KMS-11 (cell line): Measurements from ENCODE around the gene AKR7A3.

Source experiments
- H2AFZ ChIP-seq: fragments of 200-600 bp; sonication (generic); 2 replicates; pipeline ENCODE4 v1.6.1; 2016; ENCODE audit warnings: antibody characterized with exemption, mixed run types, low read depth
- H3K27ac ChIP-seq: fragments of 200-600 bp; sonication (generic); 2 replicates; pipeline ENCODE4 v1.6.1; 2016; ENCODE audit warnings: mild to moderate bottlenecking, mixed run types
- H3K27me3 ChIP-seq: fragments of 200-600 bp; sonication (generic); 2 replicates; pipeline ENCODE4 v1.6.1; 2017; ENCODE audit warnings: mild to moderate bottlenecking, low read depth, mixed run types, moderate library complexity; ENCODE audit not compliant: insufficient read depth
- H3K36me3 ChIP-seq: fragments of 200-600 bp; sonication (generic); 2 replicates; pipeline ENCODE4 v1.6.1; 2017; ENCODE audit warnings: mild to moderate bottlenecking, mixed run types; ENCODE audit not compliant: insufficient read depth
- H3K4me1 ChIP-seq: fragments of 200-600 bp; sonication (generic); 2 replicates; pipeline ENCODE4 v1.6.1; 2016; ENCODE audit warnings: mild to moderate bottlenecking, low read depth, mixed run types; ENCODE audit not compliant: poor library complexity, severe bottlenecking
- H3K4me2 ChIP-seq: fragments of 200-600 bp; sonication (generic); 2 replicates; pipeline ENCODE4 v1.7.0; 2016; ENCODE audit warnings: mild to moderate bottlenecking, mixed run types
- H3K4me3 ChIP-seq: fragments of 200-600 bp; sonication (generic); IDR thresholded peaks from 2 replicates; pipeline ENCODE4 v1.6.1; 2017; ENCODE audit warnings: low read depth, low read length, mixed read lengths; ENCODE audit not compliant: insufficient read depth
- H3K79me2 ChIP-seq: fragments of 200-600 bp; sonication (generic); 2 replicates; pipeline ENCODE4 v1.6.1; 2016; ENCODE audit warnings: low read depth, mixed run types; ENCODE audit not compliant: insufficient read depth
- H3K9ac ChIP-seq: fragments of 200-600 bp; sonication (generic); 2 replicates; pipeline ENCODE4 v1.6.1; 2016; ENCODE audit warnings: mild to moderate bottlenecking, mixed run types
- H4K20me1 ChIP-seq: fragments of 200-600 bp; sonication (generic); 2 replicates; pipeline ENCODE4 v1.6.1; 2016; ENCODE audit warnings: mild to moderate bottlenecking, mixed run types; ENCODE audit not compliant: insufficient read depth
- CTCF ChIP-seq: fragments of 200-600 bp; sonication (generic); conservative IDR thresholded peaks from 2 replicates; pipeline ENCODE4 v1.6.1; 2017; ENCODE audit warnings: low read depth, mild to moderate bottlenecking, antibody characterized with exemption, low read length, moderate library complexity, mixed read lengths

The AKR7A3 gene

GRCh38 chr1:19329611-19330010 lies 41.0 kb upstream of the AKR7A3 start:
- no peaks in the 10 kb centered on the region for H3K4me1 ChIP-seq
- no peak overlapping the region for H3K4me3 ChIP-seq
- no peak overlapping the region for H3K9ac ChIP-seq
- no peaks in the 10 kb centered on the region for H3K79me2 ChIP-seq
- no peaks in the 10 kb centered on the region for H3K27me3 ChIP-seq
- no peak overlapping the region for H3K4me2 ChIP-seq
- no peak overlapping the region for H3K27ac ChIP-seq
- H4K20me1 ChIP-seq: no peaks in the 10 kb centered on the region
- H2AFZ ChIP-seq: no peak overlapping the region
- no peaks in the 10 kb centered on the region for H3K36me3 ChIP-seq
- TF ChIP-seq CTCF: no peak

GRCh38 chr1:19329188-19329587 lies 40.6 kb upstream of the AKR7A3 start:
- TF ChIP-seq CTCF: no peak
- Histone ChIP-seq H3K4me1 (no peaks in the 10 kb centered on the region), H3K36me3 (no peaks in the 10 kb centered on the region), H3K27me3 (no peaks in the 10 kb centered on the region), H4K20me1 (no peaks in the 10 kb centered on the region), H2AFZ (no peak overlapping the region), H3K4me2 (no peak overlapping the region), H3K4me3 (no peak overlapping the region), H3K27ac (no peak overlapping the region), H3K9ac (no peak overlapping the region), H3K79me2 (no peaks in the 10 kb centered on the region)

- no peak for TF ChIP-seq CTCF
- no peak overlapping the region for H2AFZ ChIP-seq
- no peaks in the 10 kb centered on the region for H3K4me1 ChIP-seq
- H3K4me2 ChIP-seq: no peak overlapping the region
- no peaks in the 10 kb centered on the region for H3K79me2 ChIP-seq
- H3K27me3 ChIP-seq: no peaks in the 10 kb centered on the region
- no peaks in the 10 kb centered on the region for H3K36me3 ChIP-seq
- H4K20me1 ChIP-seq: no peaks in the 10 kb centered on the region
- no peak overlapping the region for H3K9ac ChIP-seq
- no peak overlapping the region for H3K27ac ChIP-seq
- no peak overlapping the region for H3K4me3 ChIP-seq
Observed at GRCh38 chr1:19328486-19328885, 39.9 kb upstream of the AKR7A3 start.

- Histone ChIP-seq H3K4me2 (no peak overlapping the region), H3K27me3 (no peaks in the 10 kb centered on the region), H3K36me3 (no peaks in the 10 kb centered on the region), H3K27ac (no peak overlapping the region), H3K9ac (no peak overlapping the region), H2AFZ (no peak overlapping the region), H3K4me1 (no peaks in the 10 kb centered on the region), H3K4me3 (no peak overlapping the region), H3K79me2 (no peaks in the 10 kb centered on the region), H4K20me1 (no peaks in the 10 kb centered on the region)
- TF ChIP-seq CTCF: no peak
Observed at GRCh38 chr1:19327736-19328135, 39.2 kb upstream of the AKR7A3 start.

GRCh38 chr1:19327301-19327700 lies 38.7 kb upstream of the AKR7A3 start:
- H2AFZ ChIP-seq: no peak overlapping the region
- H3K79me2 ChIP-seq: no peaks in the 10 kb centered on the region
- no peak overlapping the region for H3K4me3 ChIP-seq
- no peaks in the 10 kb centered on the region for H3K4me1 ChIP-seq
- no peak overlapping the region for H3K4me2 ChIP-seq
- no peak for TF ChIP-seq CTCF
- H3K27me3 ChIP-seq: no peaks in the 10 kb centered on the region
- no peak overlapping the region for H3K27ac ChIP-seq
- no peaks in the 10 kb centered on the region for H4K20me1 ChIP-seq
- no peak overlapping the region for H3K9ac ChIP-seq
- H3K36me3 ChIP-seq: no peaks in the 10 kb centered on the region
